Measurements from ENCODE around the gene LGI4.
A peak's percentile ranks its signal among the peaks of the same experiment; 100 is the strongest.

The LGI4 gene

DNA sequence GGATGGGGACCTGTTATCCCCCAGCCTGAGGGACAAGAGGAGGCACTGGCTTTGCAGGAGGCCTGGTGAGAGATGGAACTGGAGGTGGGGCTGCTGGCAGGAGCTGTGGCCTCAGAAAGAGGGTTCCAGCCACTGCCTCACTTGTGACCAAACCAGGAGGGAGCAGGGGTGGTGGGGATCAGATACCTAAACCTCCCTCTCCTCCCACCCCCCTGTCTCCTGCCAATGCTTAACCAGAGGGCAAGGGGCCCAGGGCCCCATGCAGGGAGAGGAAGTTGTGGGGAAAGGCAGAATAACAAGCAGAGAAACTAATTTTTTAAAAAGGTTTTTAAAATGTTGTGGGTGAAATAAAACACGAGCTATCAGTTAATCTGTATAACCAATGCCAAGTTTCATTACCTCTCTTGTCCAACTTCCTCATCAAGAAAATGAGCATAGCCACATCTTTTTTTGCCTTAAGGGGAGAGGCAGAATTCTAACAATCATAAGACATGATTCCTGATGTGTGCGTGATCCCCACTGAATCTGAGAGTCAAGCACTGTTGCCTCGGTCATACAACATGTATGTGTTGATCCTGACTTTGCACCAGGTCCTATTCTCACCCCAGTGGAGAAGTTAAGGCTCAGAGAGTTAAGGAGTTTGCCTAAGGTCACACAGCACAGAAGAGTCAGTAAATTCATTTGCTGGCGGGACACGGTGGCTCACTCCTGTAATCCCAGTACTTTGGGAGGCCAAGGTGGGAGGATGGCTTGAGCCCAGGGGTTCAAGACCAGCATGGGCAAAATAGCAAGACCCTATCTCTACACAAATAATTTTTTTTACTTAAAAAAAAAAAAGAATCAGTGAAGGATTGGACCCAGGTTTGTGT lies 32.6 kb upstream of the LGI4 start:
- no peak for DNase-seq
- no peak for TF ChIP-seq GATA1 (IDR thresholded peaks at IDR 0.05; ENCODE audit: low read depth, low read length)
- TF ChIP-seq POLR2A (IDR thresholded peaks at IDR 0.05; ENCODE audit: low read length), result no peak

DNA sequence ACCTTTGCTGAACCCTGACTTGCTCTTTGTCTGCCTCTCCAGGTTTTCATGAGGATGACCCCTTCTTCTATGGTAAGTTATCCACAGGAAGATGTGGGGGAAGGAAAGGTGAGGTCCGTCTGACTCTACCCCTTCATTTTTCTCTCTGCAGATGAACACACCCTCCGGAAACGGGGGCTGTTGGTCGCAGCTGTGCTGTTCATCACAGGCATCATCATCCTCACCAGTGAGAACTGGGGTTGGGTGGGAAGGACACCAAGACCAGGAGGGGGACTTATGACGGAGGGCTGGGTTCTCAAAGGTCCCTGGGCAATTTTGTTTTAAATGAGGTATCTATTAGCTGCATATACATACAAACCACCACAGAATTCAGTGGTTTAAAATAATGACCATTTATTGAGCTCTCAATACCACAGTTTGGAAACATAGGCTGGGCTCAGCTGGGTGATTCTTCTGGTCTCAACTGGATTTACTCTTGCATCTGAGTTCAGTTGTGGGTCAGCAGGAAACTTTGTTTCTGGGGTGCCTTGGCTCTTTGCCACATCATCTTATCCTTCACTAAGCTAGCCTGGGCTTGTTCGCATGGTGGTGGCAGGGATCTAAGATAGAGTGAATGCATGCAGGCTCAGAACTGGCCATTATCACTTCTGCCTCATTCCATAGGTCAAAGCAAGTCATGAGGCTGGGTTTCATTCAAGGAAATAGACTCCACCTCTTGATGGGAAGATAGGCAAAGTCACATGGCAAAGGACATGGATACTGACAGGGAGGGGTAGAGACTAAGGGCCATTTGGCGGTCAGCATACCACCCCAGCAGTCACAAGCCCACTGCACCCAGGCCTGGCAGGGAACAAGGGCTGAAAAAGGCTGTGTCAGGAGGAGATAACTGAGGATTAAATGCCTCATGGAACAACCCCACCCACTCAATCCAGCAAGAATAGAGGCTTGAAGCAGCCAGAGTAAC lies 31.5 kb upstream of the LGI4 start:
- DNase-seq, result no peak
- no peak for TF ChIP-seq GATA1 (IDR thresholded peaks at IDR 0.05; ENCODE audit: low read depth, low read length)
- TF ChIP-seq POLR2A (IDR thresholded peaks at IDR 0.05; ENCODE audit: low read length), result no peak

DNA sequence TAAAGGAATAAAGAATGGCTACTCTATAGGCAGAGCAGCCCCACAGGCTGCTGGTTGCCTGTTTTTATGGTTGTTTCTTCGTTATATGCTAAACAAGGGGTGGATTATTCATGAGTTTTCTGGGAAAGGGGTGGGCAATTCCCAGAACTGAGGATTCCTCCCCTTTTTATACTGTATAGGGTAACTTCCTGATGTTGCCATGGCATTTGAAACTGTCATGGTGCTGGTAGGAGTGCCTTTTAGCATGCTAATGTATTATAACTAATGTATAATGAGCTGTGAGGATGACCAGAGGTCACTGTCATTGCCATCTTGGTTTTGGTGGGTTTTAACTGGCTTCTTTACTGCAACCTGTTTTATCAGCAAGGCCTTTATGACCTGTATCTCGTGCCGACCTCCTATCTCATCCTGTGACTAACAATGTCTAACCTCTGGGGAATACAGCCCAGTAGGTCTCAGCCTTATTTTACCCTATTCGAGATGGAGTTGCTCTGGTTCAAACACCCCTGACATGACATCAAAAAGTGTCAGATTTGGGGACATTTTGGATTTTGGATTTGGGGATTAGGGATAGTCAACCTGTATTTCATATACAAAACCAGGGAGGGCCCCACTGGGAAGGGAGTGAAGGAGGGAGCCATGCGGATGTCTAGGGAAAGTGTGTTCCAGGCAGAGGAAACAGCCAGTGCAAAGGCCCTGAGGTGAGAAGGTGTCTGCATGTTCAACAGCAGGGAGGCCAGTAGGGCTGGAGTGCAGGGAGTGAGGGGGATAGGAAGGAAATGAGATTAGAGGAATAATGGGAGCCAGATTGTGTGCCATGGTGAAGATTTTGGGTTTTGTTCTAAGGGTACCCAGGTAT lies 30.6 kb upstream of the LGI4 start:
- DNase-seq, result no peak
- no peak for TF ChIP-seq GATA1 (IDR thresholded peaks at IDR 0.05; ENCODE audit: low read depth, low read length)
- TF ChIP-seq POLR2A (IDR thresholded peaks at IDR 0.05; ENCODE audit: low read length), result no peak

DNA sequence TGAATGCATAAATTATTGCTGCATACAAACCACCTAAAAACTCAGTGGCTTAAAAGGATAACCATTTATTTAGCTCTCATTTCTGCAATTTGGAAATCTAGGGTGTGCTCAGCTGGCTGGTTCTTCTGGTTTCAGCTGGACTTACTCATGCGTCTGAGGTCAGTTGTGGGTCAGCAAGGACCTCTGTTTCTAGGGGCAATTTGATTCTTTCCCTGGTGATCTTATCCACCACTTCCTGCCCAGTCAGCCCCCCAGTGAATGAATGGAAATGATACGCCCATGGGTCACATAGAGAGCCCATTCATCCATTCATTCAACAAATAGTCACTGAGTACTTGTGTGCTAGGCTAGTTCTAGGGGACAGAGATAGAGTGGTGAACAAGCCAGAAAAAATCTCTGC lies 29.6 kb upstream of the LGI4 start:
- no peak for TF ChIP-seq POLR2A (IDR thresholded peaks at IDR 0.05; ENCODE audit: low read length)
- no peak for TF ChIP-seq GATA1 (IDR thresholded peaks at IDR 0.05; ENCODE audit: low read depth, low read length)
- DNase-seq, result no peak

DNA sequence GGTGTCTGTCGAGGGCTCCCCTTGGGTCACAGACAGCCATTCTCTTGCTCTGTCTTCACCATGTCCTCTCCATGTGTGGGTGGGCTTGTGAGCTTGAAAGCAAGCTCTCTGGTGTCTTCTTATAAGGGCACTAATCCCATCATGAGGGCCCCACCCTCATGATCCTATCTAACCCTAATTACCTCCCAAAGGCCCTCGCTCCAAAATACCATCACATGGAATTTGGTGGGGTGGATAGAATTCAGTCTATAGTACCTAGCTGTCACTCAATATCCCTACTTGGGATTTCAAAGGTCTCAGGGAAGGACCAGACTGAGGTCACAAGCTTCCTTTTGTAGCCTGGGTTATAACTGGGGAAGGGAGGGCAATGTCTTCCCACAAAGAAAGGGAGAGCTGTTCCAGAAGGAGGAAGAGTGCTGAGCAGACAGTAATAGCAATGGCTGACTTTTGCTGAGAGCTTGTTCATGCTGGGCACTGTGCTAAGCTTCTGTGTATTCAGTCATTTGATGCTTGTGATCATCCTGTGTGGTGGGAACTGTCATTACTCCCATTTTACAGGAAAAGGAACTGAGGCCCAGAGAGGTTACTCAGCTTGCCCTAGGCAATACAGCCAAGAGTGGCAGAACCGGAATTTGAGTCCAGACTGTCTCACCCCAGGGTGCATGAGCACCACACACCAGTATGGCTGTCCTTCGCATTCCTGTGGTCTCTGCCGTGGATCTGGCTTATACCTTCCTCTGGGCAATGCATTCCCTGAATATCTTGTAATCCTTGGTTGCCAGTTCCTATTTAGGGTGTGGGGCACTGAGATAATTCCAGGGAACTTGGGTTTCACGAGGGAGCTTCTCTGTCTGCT lies 27.8 kb upstream of the LGI4 start:
- TF ChIP-seq GATA1 (IDR thresholded peaks at IDR 0.05; ENCODE audit: low read depth, low read length) (no peak), POLR2A (IDR thresholded peaks at IDR 0.05; ENCODE audit: low read length) (no peak)
- DNase-seq, result no peak

DNA sequence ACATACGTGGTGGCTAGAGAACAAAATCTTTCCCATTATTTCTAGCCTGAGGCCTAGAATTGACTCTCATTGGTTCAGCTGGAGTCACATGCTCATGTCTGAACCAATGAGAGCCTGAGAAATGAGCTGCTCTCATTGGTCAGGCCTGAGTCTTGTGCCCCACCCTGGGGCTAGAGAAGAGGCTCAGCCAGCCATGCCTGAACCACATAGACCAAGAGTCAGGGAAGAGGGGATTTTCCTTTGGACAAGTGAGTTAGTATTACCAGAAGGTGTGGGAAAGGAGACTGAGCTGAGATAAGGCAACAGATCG lies 26.5 kb upstream of the LGI4 start:
- no peak for DNase-seq
- TF ChIP-seq POLR2A (IDR thresholded peaks at IDR 0.05; ENCODE audit: low read length) (no peak), GATA1 (IDR thresholded peaks at IDR 0.05; ENCODE audit: low read depth, low read length) (no peak)

DNA sequence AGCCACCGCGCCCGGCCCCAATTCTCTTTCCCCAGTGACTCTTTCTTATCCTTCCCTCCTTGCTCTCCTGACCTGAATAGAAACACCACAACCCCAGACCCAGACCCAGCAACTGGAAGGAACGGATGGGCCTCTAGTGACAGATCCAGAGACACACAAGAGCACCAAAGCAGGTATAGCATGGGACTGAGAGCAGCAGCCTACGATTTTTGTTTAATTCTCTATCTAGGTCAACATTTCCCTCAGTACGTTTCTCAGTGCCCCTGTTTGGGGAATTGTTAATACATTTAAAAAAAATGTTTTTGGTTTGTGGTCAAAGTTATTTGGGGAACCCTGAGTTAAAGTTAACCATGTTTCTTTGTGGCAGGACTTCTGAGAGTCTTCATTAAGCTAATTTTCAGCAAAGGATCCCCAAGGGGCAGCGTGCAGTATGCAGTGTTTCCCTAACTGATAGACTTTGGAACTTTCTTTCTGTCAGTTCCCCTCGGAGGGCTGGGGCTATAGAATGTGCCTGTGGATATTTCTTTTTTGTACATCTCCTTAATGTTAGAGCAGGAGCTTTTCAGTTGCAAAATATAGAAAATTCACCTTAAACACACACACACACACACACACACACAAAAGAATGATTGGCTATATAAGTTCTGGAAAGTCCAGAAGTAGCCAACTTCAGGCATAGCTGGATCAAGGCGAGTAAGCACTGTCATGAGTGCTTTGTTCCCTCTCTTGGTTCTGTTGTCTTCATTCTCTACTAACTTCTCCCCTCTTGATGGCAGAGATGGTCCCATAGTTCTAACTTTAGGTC lies 26.0 kb upstream of the LGI4 start:
- no peak for DNase-seq
- TF ChIP-seq GATA1 (IDR thresholded peaks at IDR 0.05; ENCODE audit: low read depth, low read length) (no peak), POLR2A (IDR thresholded peaks at IDR 0.05; ENCODE audit: low read length) (no peak)

DNA sequence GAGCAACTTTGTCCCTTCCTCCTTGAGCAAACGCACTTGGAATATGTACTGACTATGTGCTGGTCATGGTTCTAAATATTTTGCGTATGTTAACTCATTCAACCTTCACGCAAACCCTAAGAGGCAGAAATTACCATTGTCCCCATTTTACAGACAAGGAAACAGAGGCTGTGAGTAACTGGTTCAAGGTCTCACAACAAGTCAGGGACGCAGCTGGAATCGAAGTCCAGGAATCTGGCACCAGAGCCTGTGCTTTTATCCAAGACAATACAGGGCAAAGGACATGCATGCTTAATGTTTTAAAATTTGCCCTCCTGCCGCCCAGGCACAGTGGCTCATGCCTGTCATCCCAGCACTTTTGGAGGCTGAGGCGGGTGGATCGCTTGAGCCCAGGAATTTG lies 24.7 kb upstream of the LGI4 start:
- TF ChIP-seq POLR2A (IDR thresholded peaks at IDR 0.05; ENCODE audit: low read length) (no peak), GATA1 (IDR thresholded peaks at IDR 0.05; ENCODE audit: low read depth, low read length) (no peak)
- DNase-seq, result no peak

DNA sequence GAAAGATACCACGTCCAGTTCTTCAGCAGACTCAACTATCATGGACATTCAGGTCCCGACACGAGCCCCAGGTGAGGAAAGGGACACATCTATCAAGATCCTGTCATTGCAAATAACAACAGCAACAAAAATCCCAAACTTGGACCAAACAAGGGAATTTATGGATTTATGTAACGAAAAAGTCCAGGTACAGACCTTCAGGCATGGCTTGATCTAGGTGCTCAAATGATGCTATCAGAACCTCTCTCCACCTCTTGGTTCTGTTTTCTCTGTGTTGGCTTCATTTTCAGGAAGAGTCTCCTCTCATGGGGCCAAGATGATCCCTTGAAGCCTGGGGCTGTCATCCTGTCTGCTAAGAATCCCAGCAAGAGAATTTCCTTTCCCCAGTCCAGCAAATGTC lies 22.6 kb upstream of the LGI4 start:
- no peak for DNase-seq
- no peak for TF ChIP-seq GATA1 (IDR thresholded peaks at IDR 0.05; ENCODE audit: low read depth, low read length)
- TF ChIP-seq POLR2A (IDR thresholded peaks at IDR 0.05; ENCODE audit: low read length), result no peak

DNA sequence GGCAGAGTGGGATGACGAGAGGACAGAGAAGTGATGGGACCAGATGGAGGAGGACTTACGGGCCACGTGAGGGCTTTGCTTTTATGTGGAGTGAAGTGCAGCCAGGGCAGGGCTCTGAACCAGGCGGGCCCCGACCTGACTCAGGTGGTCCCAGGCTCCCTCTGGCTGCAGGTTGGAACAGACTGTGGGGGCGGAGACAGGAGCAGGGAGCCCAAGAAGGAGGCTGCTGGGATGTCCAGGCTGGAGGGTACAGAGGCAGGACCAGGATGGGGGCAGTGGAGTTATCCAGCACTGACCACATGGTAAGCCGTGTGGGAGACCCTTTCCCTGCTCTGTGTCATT lies 21.8 kb upstream of the LGI4 start:
- TF ChIP-seq GATA1 (IDR thresholded peaks at IDR 0.05; ENCODE audit: low read depth, low read length), result no peak
- DNase-seq, result no peak

DNA sequence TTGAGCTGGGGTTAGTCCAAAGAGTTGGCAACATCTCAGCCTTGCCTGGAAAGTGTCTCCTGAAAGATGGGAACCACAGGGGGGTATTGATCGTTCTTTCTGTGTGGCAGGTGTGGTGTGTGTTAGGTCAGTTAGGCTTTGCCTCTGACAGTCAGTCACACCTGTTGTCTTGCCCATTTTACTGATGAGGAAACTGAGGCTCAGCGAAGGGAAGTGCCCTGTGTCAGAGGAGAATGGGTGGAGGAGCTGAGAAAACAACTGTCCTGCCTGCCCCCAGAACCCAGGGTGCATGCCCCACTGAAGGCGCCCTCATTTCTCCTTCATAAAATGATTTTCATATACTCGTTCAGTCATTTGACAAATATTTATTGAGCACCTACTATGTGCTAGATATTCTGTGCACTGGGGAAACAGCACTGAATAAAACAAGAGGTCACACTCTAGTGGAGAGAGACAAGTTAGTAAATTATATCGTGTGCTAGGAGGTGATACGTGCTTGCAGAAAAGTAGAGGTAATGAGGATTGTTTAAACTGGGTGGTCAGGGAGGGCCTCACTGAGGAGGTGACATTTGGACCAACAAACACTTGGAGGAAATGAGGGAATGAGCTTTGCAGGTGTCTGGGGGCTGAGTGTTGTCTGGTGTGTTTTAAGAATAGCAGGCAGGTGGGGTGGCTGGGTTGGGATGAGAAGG lies 21.3 kb upstream of the LGI4 start:
- DNase-seq, result no peak
- TF ChIP-seq GATA1 (IDR thresholded peaks at IDR 0.05; ENCODE audit: low read depth, low read length) (no peak), POLR2A (IDR thresholded peaks at IDR 0.05; ENCODE audit: low read length) (no peak)

DNA sequence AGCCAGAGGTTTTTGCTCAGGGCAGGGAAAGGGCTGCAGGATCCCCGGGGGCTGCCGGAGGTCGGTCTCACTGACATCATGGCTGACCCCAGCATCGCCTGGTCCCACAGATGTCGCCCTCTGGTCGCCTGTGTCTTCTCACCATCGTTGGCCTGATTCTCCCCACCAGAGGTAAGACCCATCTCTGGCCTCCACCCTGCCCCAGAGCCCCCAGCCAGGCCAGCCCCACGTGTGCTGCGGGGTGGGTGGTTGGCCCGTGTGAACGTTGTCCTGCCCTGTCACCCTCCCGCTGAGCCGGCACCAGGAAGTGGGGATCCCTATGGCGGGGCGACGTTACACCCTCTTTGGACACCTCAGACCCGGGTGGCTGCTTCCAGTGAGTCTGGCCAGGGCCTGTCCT lies 20.6 kb upstream of the LGI4 start:
- TF ChIP-seq POLR2A (IDR thresholded peaks at IDR 0.05; ENCODE audit: low read length) (peak; percentile 0), GATA1 (IDR thresholded peaks at IDR 0.05; ENCODE audit: low read depth, low read length) (no peak)
- no peak for DNase-seq

All from erythroblast (primary cell).